ENCODE data around the gene TPD52L1.

GRCh38 chr6:125121894-125122293 is 31.7 kb upstream of the TPD52L1 start:
- no peak for TF ChIP-seq CTCF (IDR thresholded peaks at IDR 0.05)
- TF ChIP-seq POLR2A (IDR thresholded peaks at IDR 0.05), result no peak

Measured in testis (tissue), 2 donors.